ENCODE results near the gene C5orf15.
"Not testable (repeated sequence)": the region's sequence is repeated elsewhere in the genome, so short reads cannot be mapped to it uniquely, and the experiment has no call there.

The C5orf15 gene

DNA sequence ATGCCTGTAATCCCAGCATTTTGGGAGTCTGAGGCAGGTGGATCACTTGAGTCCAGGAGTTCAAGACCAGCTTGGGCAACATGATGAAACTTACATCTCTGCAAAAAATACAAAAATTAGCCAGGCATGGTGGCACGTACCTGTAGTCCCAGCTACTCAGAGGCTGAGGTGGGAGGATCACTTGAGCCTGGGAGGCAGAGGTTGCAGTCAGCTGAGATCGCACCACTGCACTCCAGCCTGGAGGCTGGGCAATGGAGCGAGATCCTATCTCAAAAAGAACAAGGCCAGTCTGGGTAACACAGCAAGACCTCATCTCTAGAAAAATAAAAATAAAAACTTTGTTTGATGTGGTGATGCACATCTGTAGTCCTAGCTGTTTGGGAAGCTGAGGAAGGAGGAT is 30.8 kb downstream of the C5orf15 start:
- DNase-seq (ENCODE audit: low read depth in 2 of 2): not testable (repeated sequence)

DNA sequence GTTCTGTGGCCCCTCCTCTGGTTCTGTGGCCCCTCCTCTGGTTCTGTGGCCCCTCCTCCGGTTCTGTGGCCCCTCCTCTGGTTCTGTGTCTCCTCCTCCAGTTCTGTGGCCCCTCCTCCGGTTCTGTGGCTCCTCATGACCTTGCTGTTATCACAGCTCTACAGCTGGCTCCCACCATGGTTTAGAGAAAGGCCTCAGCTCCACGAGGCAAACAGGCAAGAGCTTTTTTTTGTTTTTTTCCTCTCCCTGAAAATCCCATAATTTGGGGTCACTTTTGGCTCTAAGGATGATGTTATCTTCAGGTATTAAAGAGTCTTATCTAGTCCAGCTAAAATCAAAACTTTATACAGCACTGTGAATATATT is 31.8 kb downstream of the C5orf15 start:
- DNase-seq (ENCODE audit: low read depth in 2 of 2): no peak

GRCh38 chr5:133935991-133936650 is 32.3 kb downstream of the C5orf15 start:
- not testable (repeated sequence) for DNase-seq (ENCODE audit: low read depth in 2 of 2)

DNA sequence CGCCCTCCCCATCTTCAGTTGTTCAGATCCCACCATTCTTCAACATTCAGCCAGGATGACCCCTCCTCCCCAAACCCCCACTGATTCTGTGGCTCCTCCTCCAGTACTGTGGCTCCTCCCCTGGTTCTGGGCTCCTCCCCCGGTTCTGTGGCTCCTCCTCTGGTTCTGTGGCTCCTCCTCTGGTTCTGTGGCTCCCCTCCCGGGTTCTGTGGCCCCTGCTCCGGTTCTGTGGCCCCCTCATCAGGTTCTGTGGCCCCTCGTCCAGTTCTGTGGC is 32.8 kb downstream of the C5orf15 start:
- DNase-seq (ENCODE audit: low read depth in 2 of 2): no peak

- DNase-seq (ENCODE audit: low read depth in 2 of 2): no peak
These were observed 33.4 kb downstream of the C5orf15 start for GRCh38 chr5:133934822-133935666.

GRCh38 chr5:133934311-133934710 is 34.1 kb downstream of the C5orf15 start:
- no peak for DNase-seq (ENCODE audit: low read depth in 2 of 2)

- DNase-seq (ENCODE audit: low read depth in 2 of 2): no peak
These were observed 34.6 kb downstream of the C5orf15 start for GRCh38 chr5:133933670-133934295.

DNA sequence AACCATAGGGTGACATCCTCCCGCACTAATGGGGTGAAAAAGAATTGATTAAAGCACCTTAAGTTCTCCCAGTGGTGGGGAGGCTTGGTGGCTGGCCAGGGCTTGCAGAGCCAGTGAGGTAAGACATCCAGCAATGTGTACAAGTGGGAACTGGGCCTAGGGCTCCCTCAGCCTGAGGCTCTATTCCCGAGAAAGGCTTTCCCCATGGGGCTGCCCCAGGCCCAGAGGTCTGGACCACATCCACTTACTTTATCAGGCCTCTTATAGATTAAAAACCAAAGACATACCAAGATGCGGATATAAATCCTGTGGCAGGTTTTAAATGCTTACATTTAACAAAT is 35.3 kb downstream of the C5orf15 start:
- DNase-seq (ENCODE audit: low read depth in 2 of 2): no peak

GRCh38 chr5:133932441-133933168 is 35.8 kb downstream of the C5orf15 start:
- no peak for DNase-seq (ENCODE audit: low read depth in 2 of 2)

DNA sequence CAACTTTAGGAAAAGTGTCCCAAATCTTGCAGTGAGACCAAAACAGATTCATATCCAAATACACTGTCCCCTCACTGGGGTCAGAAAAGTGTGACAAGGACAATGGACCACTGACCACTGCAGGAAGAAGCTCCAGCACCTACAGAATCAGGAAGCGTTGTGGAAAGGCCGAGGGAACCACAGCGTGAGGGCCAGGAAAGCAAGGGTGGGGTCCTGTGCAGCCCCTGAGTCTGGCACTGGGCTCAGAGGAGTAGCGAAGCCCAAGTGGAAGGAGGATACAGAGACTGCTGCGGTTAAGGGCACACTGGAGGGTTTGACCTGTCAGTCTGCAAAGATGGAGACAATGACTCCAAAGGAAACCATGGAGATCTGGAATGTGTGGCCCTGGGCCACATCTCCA is 36.9 kb downstream of the C5orf15 start:
- no peak for DNase-seq (ENCODE audit: low read depth in 2 of 2)

DNA sequence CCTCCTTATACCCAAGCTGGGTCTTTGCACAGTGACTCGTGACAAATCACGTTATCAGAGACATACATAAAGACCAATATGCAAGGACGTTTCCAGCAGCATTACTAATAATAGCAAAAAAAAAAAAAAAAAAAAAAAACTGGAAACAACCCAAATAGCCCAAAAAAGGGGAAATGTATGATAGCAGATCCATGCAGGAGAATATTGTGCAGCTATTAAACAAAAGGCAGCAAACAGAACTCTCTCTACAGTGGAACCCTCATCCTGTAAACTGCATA is 37.7 kb downstream of the C5orf15 start:
- DNase-seq (ENCODE audit: low read depth in 2 of 2): no peak

GRCh38 chr5:133930061-133930812 is 38.2 kb downstream of the C5orf15 start:
- DNase-seq (ENCODE audit: low read depth in 2 of 2): peak; percentile 56 to 78

DNA sequence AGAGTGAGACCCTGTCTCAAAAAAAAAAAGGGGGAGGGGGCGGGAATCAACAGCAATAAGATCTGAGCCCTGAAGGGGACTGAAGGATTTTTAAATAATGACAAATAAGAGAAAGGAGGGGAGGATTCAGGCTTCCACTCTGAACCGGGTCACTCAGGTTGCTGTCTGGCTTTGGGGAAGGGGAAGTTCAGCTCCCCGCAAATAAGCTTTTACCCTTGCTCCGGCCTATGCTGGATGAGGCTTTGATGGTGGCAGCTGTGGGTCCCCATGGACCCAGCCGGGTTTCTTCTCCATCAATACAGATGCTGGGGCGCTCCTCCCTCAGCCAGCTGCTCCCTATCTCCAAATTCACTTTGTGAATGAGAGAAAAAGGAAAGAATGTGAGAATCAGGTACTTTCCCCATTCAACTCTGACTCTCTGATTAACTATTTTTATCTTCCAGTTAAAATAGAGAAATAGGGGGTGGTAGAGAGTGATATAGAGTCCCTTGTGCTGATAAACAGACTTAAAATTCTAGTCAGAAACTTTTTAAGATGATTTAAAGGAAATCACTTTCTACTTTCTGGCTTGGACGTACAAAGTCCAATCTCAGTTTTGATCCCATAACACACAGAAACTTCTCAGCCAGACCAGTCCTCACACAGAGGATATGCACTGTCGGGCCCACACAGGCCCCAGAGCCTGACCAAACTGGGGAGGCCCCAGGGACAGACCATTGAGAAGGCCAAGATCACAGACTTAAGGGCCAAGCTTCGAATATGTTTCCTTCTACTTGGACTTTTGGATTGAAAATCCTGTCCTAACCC is 39.6 kb downstream of the C5orf15 start:
- DNase-seq (ENCODE audit: low read depth in 2 of 2): no peak

GRCh38 chr5:133927300-133928180 is 40.9 kb downstream of the C5orf15 start:
- no peak for DNase-seq (ENCODE audit: low read depth in 2 of 2)

DNA sequence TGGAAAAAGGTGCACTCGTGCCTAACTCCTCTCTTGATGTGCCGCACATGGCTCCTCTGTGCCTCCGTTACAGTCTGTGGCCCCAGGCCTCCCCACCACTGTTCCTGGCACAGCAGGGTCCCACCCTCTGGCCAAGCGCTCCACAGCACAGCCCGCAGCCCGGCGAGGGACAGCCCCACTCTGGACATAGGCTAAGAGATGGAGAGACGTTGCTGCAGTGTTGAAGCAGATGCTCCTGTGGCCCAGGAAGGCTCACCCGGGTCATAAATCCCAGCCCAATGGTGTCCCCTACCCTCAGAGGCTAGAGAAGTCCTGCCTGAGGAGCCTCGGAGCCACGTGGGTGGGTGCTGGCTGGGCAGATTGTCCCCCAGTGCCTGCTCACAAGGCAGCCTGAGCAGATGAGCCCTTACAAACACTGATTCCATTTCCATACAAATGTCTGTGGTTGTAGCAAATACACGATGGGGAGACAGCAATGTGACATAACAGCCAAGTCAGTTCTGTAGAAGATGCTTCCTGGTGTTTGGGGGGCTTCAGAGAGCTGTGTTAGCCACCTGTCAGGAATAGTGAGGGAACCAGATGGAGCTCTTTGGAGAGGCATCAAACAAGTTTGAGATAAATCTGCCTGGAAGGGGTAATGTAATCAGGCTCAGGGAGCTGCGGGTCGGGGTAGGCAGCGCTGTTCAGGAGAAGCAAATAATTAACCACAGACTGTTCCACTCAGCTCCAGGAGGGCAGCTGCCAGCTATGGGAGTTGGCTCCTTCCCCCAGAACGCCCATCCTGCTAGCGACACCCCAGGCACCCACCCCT is 41.7 kb downstream of the C5orf15 start:
- no peak for DNase-seq (ENCODE audit: low read depth in 2 of 2)

DNA sequence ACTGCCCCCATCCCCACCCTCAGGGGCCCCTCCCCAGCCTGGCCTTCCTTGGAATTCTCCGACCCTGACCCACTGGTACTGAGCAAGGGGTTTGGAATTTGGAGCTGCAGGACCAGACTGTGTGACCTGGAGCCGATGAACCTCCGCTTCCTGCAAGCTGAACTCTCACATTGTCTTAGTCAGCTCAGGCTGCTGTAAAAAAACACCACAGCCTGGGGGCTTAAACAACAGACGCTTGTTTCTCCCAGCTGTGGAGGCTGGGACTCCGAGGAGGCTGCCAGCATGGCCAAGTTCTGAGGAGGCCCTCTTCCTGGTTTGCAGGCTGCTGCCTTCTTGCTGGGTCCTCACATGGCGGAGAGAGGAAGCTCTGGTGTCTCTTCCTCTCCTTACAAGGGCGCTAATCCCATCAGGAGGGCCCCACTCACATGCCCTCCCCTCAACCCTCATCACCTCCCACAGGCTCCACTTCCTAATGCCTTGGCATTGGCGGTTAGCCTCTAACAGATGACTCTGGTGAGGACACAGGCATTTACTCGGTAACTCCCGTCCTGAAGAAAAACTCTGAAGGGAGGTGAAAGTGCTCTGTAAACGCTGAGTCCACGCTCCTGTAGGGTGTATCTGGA is 42.4 kb downstream of the C5orf15 start:
- no peak for DNase-seq (ENCODE audit: low read depth in 2 of 2)

DNA sequence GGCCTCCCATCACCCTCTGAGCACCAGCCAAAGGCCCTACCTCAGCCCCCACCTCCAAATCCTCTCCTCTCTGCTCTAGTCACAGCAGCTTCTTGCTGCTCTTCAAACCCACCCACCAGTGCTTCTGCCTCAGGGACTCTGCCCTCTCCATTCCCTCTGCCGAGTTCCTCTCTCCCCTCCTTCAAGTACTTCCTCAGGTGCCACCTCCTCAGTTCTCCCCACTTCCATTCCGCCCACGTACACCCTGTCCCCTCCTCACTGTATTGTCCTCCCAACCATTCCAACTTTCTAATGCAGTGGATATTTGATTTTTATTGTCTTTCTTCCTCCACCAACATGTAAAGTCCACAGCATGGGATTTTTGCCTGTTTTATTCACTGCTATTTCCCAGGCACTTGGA is 43.2 kb downstream of the C5orf15 start:
- DNase-seq (ENCODE audit: low read depth in 2 of 2): no peak

DNA sequence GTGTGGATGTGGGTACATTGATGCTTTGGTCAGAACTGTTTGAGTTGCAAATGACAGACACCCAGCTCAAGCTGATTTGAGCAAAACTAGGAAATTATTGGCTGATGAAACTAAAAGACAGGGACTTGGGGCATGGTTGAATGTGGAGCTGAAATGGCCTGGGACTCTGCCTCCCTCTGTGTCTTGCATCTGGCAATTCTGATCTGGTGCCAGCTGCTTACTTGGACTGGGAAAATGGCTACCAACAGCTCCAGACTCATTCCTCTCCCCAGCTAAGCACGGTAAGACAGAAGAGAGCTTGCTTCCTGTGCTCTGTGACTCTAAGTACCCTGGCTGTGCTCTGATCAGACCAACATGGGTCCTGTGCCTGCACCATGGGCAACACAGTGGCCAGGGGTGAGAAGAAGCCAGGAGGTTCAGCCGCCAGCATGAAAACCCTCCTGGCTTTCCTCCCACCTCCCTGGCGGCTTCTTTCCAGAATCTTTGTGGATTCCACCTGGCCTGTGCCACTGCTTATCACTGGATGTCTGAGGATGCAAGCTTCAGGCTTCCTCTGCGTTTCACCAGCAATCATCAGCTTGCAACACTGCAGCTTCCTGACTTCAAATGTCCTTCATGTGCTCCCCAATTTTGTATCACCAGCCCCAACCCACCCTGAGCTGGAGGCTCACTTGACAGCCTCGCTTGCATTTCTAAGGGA is 44.1 kb downstream of the C5orf15 start:
- no peak for DNase-seq (ENCODE audit: low read depth in 2 of 2)

Data from stimulated activated CD4-positive, alpha-beta T cell treated with anti-CD3 and anti-CD28 coated beads, Interleukin-4, amount 100 ng/mL, for 48 hours (primary cell).